ELR (cell line): Measurements from ENCODE around the gene DUS3L.
"Not testable (repeated sequence)": the region's sequence is repeated elsewhere in the genome, so short reads cannot be mapped to it uniquely, and the experiment has no call there.

Source experiments
- DNase-seq: peaks from one replicate; pipeline ENCODE4 v3.0.0-alpha.2; 2015; ENCODE audit warnings: low read depth

Gene DUS3L

GRCh38 chr19:5772416-5772815 lies 18.5 kb downstream of the DUS3L start:
- DNase-seq = no peak

GRCh38 chr19:5767949-5768348 lies 23.0 kb downstream of the DUS3L start:
- DNase-seq = no peak

DNA sequence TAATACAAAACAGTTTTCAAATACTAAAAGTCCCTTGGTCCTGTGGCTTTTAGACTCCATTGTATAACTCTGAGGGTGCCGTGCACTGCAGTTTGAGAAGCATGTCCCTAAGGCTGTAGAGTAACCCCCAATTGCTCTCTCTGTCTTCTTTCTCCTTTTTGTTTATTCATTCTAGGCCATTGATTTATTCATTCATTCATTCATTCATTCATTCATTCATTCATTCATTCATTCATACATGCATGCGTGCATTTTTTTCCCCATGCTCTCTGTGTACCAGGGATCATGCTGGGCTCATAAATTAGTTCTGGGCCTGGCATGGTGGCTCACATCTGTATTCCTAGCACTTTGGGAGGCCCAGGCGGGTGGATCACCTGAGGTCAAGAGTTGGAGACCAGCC lies 25.7 kb downstream of the DUS3L start:
- DNase-seq = no peak

DNA sequence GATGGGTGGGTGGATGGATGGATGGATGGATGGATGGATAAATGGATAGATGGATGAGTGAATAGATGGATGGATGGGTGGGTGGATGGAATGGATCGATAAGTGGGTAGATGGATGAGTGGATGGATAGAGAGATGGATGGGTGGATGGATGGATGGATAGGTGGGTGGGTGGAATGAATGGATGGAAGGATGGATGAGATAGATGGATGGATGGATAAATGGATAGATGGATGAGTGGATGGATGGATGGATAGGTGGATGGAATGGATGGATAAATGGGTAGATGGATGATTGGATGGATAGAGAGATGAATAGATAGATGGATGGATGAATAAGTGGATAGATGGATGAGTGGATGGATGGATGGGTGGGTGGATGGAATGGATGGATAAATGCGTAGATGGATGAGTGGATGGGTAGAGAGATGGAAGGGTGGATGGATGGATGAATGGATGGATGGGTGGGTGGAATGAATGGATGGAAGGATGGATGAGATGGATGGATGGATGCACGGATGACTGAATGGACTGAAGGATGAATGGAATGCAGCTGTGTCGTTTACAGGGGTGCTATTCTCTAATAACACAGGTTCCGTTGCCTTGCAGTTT lies 28.2 kb downstream of the DUS3L start:
- no peak for DNase-seq

- DNase-seq = no peak
Observed at GRCh38 chr19:5753743-5754142, 37.2 kb downstream of the DUS3L start.

- DNase-seq = no peak
Observed at GRCh38 chr19:5751709-5752108, 39.3 kb downstream of the DUS3L start.

DNA sequence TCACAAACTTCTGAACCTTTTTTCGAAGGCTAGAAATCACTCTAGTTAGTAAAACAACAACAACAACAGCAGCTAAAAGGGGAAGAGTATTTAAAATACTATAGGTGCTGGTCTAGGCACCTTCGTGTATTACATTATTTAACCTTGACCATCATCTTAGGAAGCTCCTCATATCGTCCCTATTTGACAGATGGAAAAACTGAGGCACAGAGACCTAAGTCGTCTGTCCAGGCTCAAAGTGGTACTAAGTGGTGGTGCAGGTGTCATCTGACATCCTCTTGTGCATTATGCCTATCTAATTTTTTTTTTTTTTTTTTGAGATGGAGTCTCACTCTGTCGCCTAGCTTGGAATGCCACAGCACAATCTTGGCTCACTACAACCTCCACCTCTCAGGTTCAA lies 41.5 kb downstream of the DUS3L start:
- no peak for DNase-seq

DNA sequence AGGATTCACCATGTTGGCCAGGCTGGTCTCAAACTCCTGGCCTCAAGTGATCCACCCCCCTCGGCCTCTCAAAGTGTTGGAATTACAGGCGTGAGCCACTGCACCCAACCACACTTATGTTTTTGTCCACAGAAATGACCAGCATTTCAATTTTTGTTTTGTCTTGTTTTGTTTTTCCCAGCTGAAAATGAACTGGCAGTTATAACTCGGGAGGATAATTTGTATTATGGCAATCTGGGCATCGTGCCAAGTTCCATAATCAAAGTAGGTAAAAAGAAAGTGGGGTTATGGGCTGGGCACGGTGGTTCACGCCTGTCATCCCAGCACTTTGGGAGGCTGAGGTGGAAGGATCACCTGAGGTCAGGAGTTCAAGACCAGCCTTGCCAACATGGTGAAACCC lies 42.0 kb downstream of the DUS3L start:
- not testable (repeated sequence) for DNase-seq

DNA sequence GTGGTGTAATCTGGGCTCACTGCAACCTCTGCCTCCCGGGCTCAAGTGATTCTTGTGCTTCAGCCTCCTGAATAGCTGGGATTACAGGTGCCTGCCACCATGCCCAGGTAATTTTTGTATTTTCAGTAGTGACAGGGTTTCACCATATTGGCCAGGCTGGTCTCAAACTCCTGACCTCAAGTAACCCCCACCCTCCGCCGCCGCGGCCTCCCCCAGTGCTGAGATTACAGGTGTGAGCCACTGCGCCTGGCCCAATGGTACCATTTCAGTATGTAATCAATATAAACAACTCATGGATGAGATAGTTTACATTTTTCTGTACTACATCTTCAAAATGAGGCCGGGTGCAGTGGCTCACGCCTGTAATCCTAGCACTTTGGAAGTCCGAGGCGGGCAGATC lies 46.0 kb downstream of the DUS3L start:
- DNase-seq = not testable (repeated sequence)

- DNase-seq = no peak
Observed at GRCh38 chr19:5743630-5744029, 47.3 kb downstream of the DUS3L start.

GRCh38 chr19:5742051-5742450 lies 48.9 kb downstream of the DUS3L start:
- no peak for DNase-seq

- DNase-seq = peak; percentile 23
Observed at GRCh38 chr19:5738423-5738822, 52.5 kb downstream of the DUS3L start.
